ENCODE data around the gene NFYC.
A peak's percentile ranks its signal among the peaks of the same experiment; 100 is the strongest.

NFYC gene

GRCh38 chr1:40788561-40789341 is 97.2 kb downstream of the NFYC start:
- peak; percentile 47 for FAIRE-seq
- TF ChIP-seq SPI1 (IDR thresholded peaks at IDR 0.05; ENCODE audit: low read depth, low read length) (no peak), POU2F2 (IDR thresholded peaks at IDR 0.05; ENCODE audit: low read depth, low read length) (no peak)
- DNase-seq (ENCODE audit: insufficient read length, low spot score), result no peak

GRCh38 chr1:40789342-40789598 is 97.8 kb downstream of the NFYC start:
- FAIRE-seq (no peak), DNase-seq (ENCODE audit: insufficient read length, low spot score) (no peak)
- TF ChIP-seq POU2F2 (IDR thresholded peaks at IDR 0.05; ENCODE audit: low read depth, low read length) (no peak), POLR2A (IDR thresholded peaks at IDR 0.05; ENCODE audit: low read depth, low read length) (no peak), PAX5 (IDR thresholded peaks at IDR 0.05; ENCODE audit: insufficient read depth, low read length, severe bottlenecking) (no peak), TAF1 (IDR thresholded peaks at IDR 0.05; ENCODE audit: low read depth, low read length) (no peak), SPI1 (IDR thresholded peaks at IDR 0.05; ENCODE audit: low read depth, low read length) (no peak), POLR2AphosphoS5 (IDR thresholded peaks at IDR 0.05; ENCODE audit: low read depth, low read length) (no peak)

GRCh38 chr1:40789661-40790430 is 98.3 kb downstream of the NFYC start:
- no peak for TF ChIP-seq POLR2AphosphoS5 (IDR thresholded peaks at IDR 0.05; ENCODE audit: low read depth, low read length)
- TF ChIP-seq POU2F2 (IDR thresholded peaks at IDR 0.05; ENCODE audit: low read depth, low read length), result no peak
- no peak for TF ChIP-seq POLR2A (IDR thresholded peaks at IDR 0.05; ENCODE audit: low read depth, low read length)
- TF ChIP-seq SPI1 (IDR thresholded peaks at IDR 0.05; ENCODE audit: low read depth, low read length), result no peak
- DNase-seq (ENCODE audit: insufficient read length, low spot score) (no peak), FAIRE-seq (no peak)

GRCh38 chr1:40792036-40792435 is 100.5 kb downstream of the NFYC start:
- no peak for FAIRE-seq

GRCh38 chr1:40793617-40794016 is 102.1 kb downstream of the NFYC start:
- FAIRE-seq, result no peak
- no peak for DNase-seq (ENCODE audit: insufficient read length, low spot score)
- TF ChIP-seq PAX5 (IDR thresholded peaks at IDR 0.05; ENCODE audit: insufficient read depth, low read length, severe bottlenecking), result no peak
- no peak for TF ChIP-seq SPI1 (IDR thresholded peaks at IDR 0.05; ENCODE audit: low read depth, low read length)
- TF ChIP-seq POLR2A (IDR thresholded peaks at IDR 0.05; ENCODE audit: low read depth, low read length), result no peak
- no peak for TF ChIP-seq POLR2AphosphoS5 (IDR thresholded peaks at IDR 0.05; ENCODE audit: low read depth, low read length)
- TF ChIP-seq POU2F2 (IDR thresholded peaks at IDR 0.05; ENCODE audit: low read depth, low read length), result no peak
- no peak for TF ChIP-seq TAF1 (IDR thresholded peaks at IDR 0.05; ENCODE audit: low read depth, low read length)

More at GRCh38 chr1:40792036-40792435, 100.5 kb downstream of the NFYC start:
- TF ChIP-seq POLR2AphosphoS5 (IDR thresholded peaks at IDR 0.05; ENCODE audit: low read depth, low read length) (no peak), SPI1 (IDR thresholded peaks at IDR 0.05; ENCODE audit: low read depth, low read length) (no peak), POLR2A (IDR thresholded peaks at IDR 0.05; ENCODE audit: low read depth, low read length) (no peak), POU2F2 (IDR thresholded peaks at IDR 0.05; ENCODE audit: low read depth, low read length) (no peak), TAF1 (IDR thresholded peaks at IDR 0.05; ENCODE audit: low read depth, low read length) (no peak), PAX5 (IDR thresholded peaks at IDR 0.05; ENCODE audit: insufficient read depth, low read length, severe bottlenecking) (no peak)
- no peak for DNase-seq (ENCODE audit: insufficient read length, low spot score)

- DNase-seq (ENCODE audit: insufficient read length, low spot score) (no peak), FAIRE-seq (peak; percentile 33)
- no peak for TF ChIP-seq TAF1 (IDR thresholded peaks at IDR 0.05; ENCODE audit: low read depth, low read length)
- no peak for TF ChIP-seq POLR2A (IDR thresholded peaks at IDR 0.05; ENCODE audit: low read depth, low read length)
- TF ChIP-seq POU2F2 (IDR thresholded peaks at IDR 0.05; ENCODE audit: low read depth, low read length), result no peak
- TF ChIP-seq POLR2AphosphoS5 (IDR thresholded peaks at IDR 0.05; ENCODE audit: low read depth, low read length), result no peak
- TF ChIP-seq PAX5 (IDR thresholded peaks at IDR 0.05; ENCODE audit: insufficient read depth, low read length, severe bottlenecking), result no peak
These were observed 102.5 kb downstream of the NFYC start for GRCh38 chr1:40794048-40794447.

GRCh38 chr1:40794974-40795715 is 103.6 kb downstream of the NFYC start:
- no peak for DNase-seq (ENCODE audit: insufficient read length, low spot score)
- TF ChIP-seq SPI1 (IDR thresholded peaks at IDR 0.05; ENCODE audit: low read depth, low read length) (peak; percentile 39), TAF1 (IDR thresholded peaks at IDR 0.05; ENCODE audit: low read depth, low read length) (no peak)
- FAIRE-seq, result peak; percentile 66

GRCh38 chr1:40795811-40796586 is 104.5 kb downstream of the NFYC start:
- DNase-seq (ENCODE audit: insufficient read length, low spot score) (no peak), FAIRE-seq (peak; percentile 77)
- TF ChIP-seq POLR2A (IDR thresholded peaks at IDR 0.05; ENCODE audit: low read depth, low read length), result no peak

GRCh38 chr1:40796939-40797667 is 105.6 kb downstream of the NFYC start:
- DNase-seq (ENCODE audit: insufficient read length, low spot score) (no peak), FAIRE-seq (peak; percentile 69)
- TF ChIP-seq PAX5 (IDR thresholded peaks at IDR 0.05; ENCODE audit: insufficient read depth, low read length, severe bottlenecking), result no peak
- TF ChIP-seq POLR2A (IDR thresholded peaks at IDR 0.05; ENCODE audit: low read depth, low read length), result no peak
- no peak for TF ChIP-seq POLR2AphosphoS5 (IDR thresholded peaks at IDR 0.05; ENCODE audit: low read depth, low read length)
- TF ChIP-seq SPI1 (IDR thresholded peaks at IDR 0.05; ENCODE audit: low read depth, low read length), result 0 out of 2 replicates have a peak, but pooled peaks have one; percentile 6
